ENCODE data around the gene MCC.

The MCC gene

GRCh38 chr5:113245427-113246225 is 242.6 kb downstream of the MCC start:
- Histone ChIP-seq H3K9me3 (ENCODE audit: control insufficient read depth, insufficient read depth, low read depth, low read length) (no peaks in the 10 kb centered on the region), H3K36me3 (ENCODE audit: control insufficient read depth, insufficient read depth, low read length) (no peaks in the 10 kb centered on the region), H3K4me1 (ENCODE audit: control insufficient read depth, insufficient read depth, low read length) (peaks cover 39% of the 10 kb centered on the region), H3K27ac (ENCODE audit: low read depth, low read length) (peak overlapping the region; percentile 72), H3K27me3 (ENCODE audit: control insufficient read depth, insufficient read depth, low read length) (no peaks in the 10 kb centered on the region), H3K4me3 (ENCODE audit: low read depth, low read length) (no peak overlapping the region; the same call in 1 of the 2 replicates), H3K9ac (ENCODE audit: low read length) (peak overlapping the region; percentile 18)

- no peaks in the 10 kb centered on the region for H3K36me3 ChIP-seq (ENCODE audit: control insufficient read depth, insufficient read depth, low read length)
- H3K9ac ChIP-seq (ENCODE audit: low read length): no peak overlapping the region
- H3K4me3 ChIP-seq (ENCODE audit: low read depth, low read length): no peak overlapping the region
- peak overlapping the region; percentile 72 for H3K27ac ChIP-seq (ENCODE audit: low read depth, low read length)
- H3K4me1 ChIP-seq (ENCODE audit: control insufficient read depth, insufficient read depth, low read length): peaks cover 34% of the 10 kb centered on the region
- no peaks in the 10 kb centered on the region for H3K9me3 ChIP-seq (ENCODE audit: control insufficient read depth, insufficient read depth, low read depth, low read length)
- H3K27me3 ChIP-seq (ENCODE audit: control insufficient read depth, insufficient read depth, low read length): no peaks in the 10 kb centered on the region
These were observed 243.3 kb downstream of the MCC start for GRCh38 chr5:113244966-113245365.

GRCh38 chr5:113243349-113243664 is 244.9 kb downstream of the MCC start:
- Histone ChIP-seq H3K36me3 (ENCODE audit: control insufficient read depth, insufficient read depth, low read length) (no peaks in the 10 kb centered on the region), H3K27me3 (ENCODE audit: control insufficient read depth, insufficient read depth, low read length) (no peaks in the 10 kb centered on the region)

GRCh38 chr5:113242481-113243348 is 245.5 kb downstream of the MCC start:
- Histone ChIP-seq H3K9ac (ENCODE audit: low read length) (no peak overlapping the region), H3K9me3 (ENCODE audit: control insufficient read depth, insufficient read depth, low read depth, low read length) (no peaks in the 10 kb centered on the region), H3K4me3 (ENCODE audit: low read depth, low read length) (no peak overlapping the region), H3K4me1 (ENCODE audit: control insufficient read depth, insufficient read depth, low read length) (peaks cover 45% of the 10 kb centered on the region), H3K27ac (ENCODE audit: low read depth, low read length) (no peak overlapping the region), H3K36me3 (ENCODE audit: control insufficient read depth, insufficient read depth, low read length) (no peaks in the 10 kb centered on the region), H3K27me3 (ENCODE audit: control insufficient read depth, insufficient read depth, low read length) (no peaks in the 10 kb centered on the region)

More at GRCh38 chr5:113243349-113243664, 244.9 kb downstream of the MCC start:
- H3K9me3 ChIP-seq (ENCODE audit: control insufficient read depth, insufficient read depth, low read depth, low read length): no peaks in the 10 kb centered on the region
- no peak overlapping the region for H3K27ac ChIP-seq (ENCODE audit: low read depth, low read length)
- no peak overlapping the region for H3K4me3 ChIP-seq (ENCODE audit: low read depth, low read length)
- peaks cover 41% of the 10 kb centered on the region for H3K4me1 ChIP-seq (ENCODE audit: control insufficient read depth, insufficient read depth, low read length)
- no peak overlapping the region for H3K9ac ChIP-seq (ENCODE audit: low read length)

GRCh38 chr5:113240951-113241726 is 247.1 kb downstream of the MCC start:
- H3K4me3 ChIP-seq (ENCODE audit: low read depth, low read length): no peak overlapping the region
- H3K27ac ChIP-seq (ENCODE audit: low read depth, low read length): no peak overlapping the region
- no peaks in the 10 kb centered on the region for H3K27me3 ChIP-seq (ENCODE audit: control insufficient read depth, insufficient read depth, low read length)
- no peaks in the 10 kb centered on the region for H3K9me3 ChIP-seq (ENCODE audit: control insufficient read depth, insufficient read depth, low read depth, low read length)
- H3K36me3 ChIP-seq (ENCODE audit: control insufficient read depth, insufficient read depth, low read length): no peaks in the 10 kb centered on the region
- H3K9ac ChIP-seq (ENCODE audit: low read length): no peak overlapping the region
- H3K4me1 ChIP-seq (ENCODE audit: control insufficient read depth, insufficient read depth, low read length): peaks cover 46% of the 10 kb centered on the region

- H3K9ac ChIP-seq (ENCODE audit: low read length): no peak overlapping the region
- peaks cover 46% of the 10 kb centered on the region for H3K4me1 ChIP-seq (ENCODE audit: control insufficient read depth, insufficient read depth, low read length)
- no peaks in the 10 kb centered on the region for H3K36me3 ChIP-seq (ENCODE audit: control insufficient read depth, insufficient read depth, low read length)
- no peaks in the 10 kb centered on the region for H3K27me3 ChIP-seq (ENCODE audit: control insufficient read depth, insufficient read depth, low read length)
- no peak overlapping the region for H3K27ac ChIP-seq (ENCODE audit: low read depth, low read length)
- H3K4me3 ChIP-seq (ENCODE audit: low read depth, low read length): no peak overlapping the region
- no peaks in the 10 kb centered on the region for H3K9me3 ChIP-seq (ENCODE audit: control insufficient read depth, insufficient read depth, low read depth, low read length)
These were observed 248.2 kb downstream of the MCC start for GRCh38 chr5:113240032-113240431.

GRCh38 chr5:113237893-113238292 is 250.4 kb downstream of the MCC start:
- H3K9me3 ChIP-seq (ENCODE audit: control insufficient read depth, insufficient read depth, low read depth, low read length): no peaks in the 10 kb centered on the region
- no peaks in the 10 kb centered on the region for H3K36me3 ChIP-seq (ENCODE audit: control insufficient read depth, insufficient read depth, low read length)
- H3K27me3 ChIP-seq (ENCODE audit: control insufficient read depth, insufficient read depth, low read length): no peaks in the 10 kb centered on the region
- H3K4me3 ChIP-seq (ENCODE audit: low read depth, low read length): no peak overlapping the region
- H3K9ac ChIP-seq (ENCODE audit: low read length): no peak overlapping the region
- peaks cover 61% of the 10 kb centered on the region for H3K4me1 ChIP-seq (ENCODE audit: control insufficient read depth, insufficient read depth, low read length)
- H3K27ac ChIP-seq (ENCODE audit: low read depth, low read length): no peak overlapping the region; the same call in 1 of the 2 replicates

- Histone ChIP-seq H3K4me3 (ENCODE audit: low read depth, low read length) (peak overlapping the region; percentile 5; the same call in 1 of the 2 replicates), H3K27ac (ENCODE audit: low read depth, low read length) (peak overlapping the region; percentile 44; the same call in 1 of the 2 replicates), H3K27me3 (ENCODE audit: control insufficient read depth, insufficient read depth, low read length) (no peaks in the 10 kb centered on the region), H3K9ac (ENCODE audit: low read length) (no peak overlapping the region), H3K36me3 (ENCODE audit: control insufficient read depth, insufficient read depth, low read length) (no peaks in the 10 kb centered on the region), H3K9me3 (ENCODE audit: control insufficient read depth, insufficient read depth, low read depth, low read length) (no peaks in the 10 kb centered on the region), H3K4me1 (ENCODE audit: control insufficient read depth, insufficient read depth, low read length) (peaks cover 68% of the 10 kb centered on the region)
These were observed 251.5 kb downstream of the MCC start for GRCh38 chr5:113236536-113237288.

GRCh38 chr5:113235884-113236283 is 252.4 kb downstream of the MCC start:
- Histone ChIP-seq H3K9me3 (ENCODE audit: control insufficient read depth, insufficient read depth, low read depth, low read length) (no peaks in the 10 kb centered on the region), H3K36me3 (ENCODE audit: control insufficient read depth, insufficient read depth, low read length) (no peaks in the 10 kb centered on the region), H3K27ac (ENCODE audit: low read depth, low read length) (peak overlapping the region; percentile 36; the same call in 1 of the 2 replicates), H3K9ac (ENCODE audit: low read length) (peak overlapping the region; percentile 17), H3K27me3 (ENCODE audit: control insufficient read depth, insufficient read depth, low read length) (no peaks in the 10 kb centered on the region), H3K4me1 (ENCODE audit: control insufficient read depth, insufficient read depth, low read length) (peaks cover 75% of the 10 kb centered on the region), H3K4me3 (ENCODE audit: low read depth, low read length) (peak overlapping the region; percentile 5; the same call in 1 of the 2 replicates)

- H3K27ac ChIP-seq (ENCODE audit: low read depth, low read length): no peak overlapping the region
- H3K4me1 ChIP-seq (ENCODE audit: control insufficient read depth, insufficient read depth, low read length): peaks cover 80% of the 10 kb centered on the region
- no peak overlapping the region for H3K9ac ChIP-seq (ENCODE audit: low read length)
- H3K4me3 ChIP-seq (ENCODE audit: low read depth, low read length): no peak overlapping the region
- H3K36me3 ChIP-seq (ENCODE audit: control insufficient read depth, insufficient read depth, low read length): no peaks in the 10 kb centered on the region
- H3K9me3 ChIP-seq (ENCODE audit: control insufficient read depth, insufficient read depth, low read depth, low read length): no peaks in the 10 kb centered on the region
- H3K27me3 ChIP-seq (ENCODE audit: control insufficient read depth, insufficient read depth, low read length): no peaks in the 10 kb centered on the region
These were observed 253.7 kb downstream of the MCC start for GRCh38 chr5:113234546-113234945.

Data from HUES6 (cell line).